22Rv1 (cell line): Measurements from ENCODE around the gene SAA4.
"Not testable (repeated sequence)": the region's sequence is repeated elsewhere in the genome, so short reads cannot be mapped to it uniquely, and the experiment has no call there.

Experiments used
- H3K27ac ChIP-seq: fragments of 450-650 bp; 2 replicates; pipeline ENCODE4 v1.5.1; 2017
- ZFX ChIP-seq: fragments of 450-650 bp; IDR thresholded peaks from 2 replicates; pipeline ENCODE4 v1.6.1; 2017; ENCODE audit warnings: antibody characterized with exemption, borderline replicate concordance
- TF ChIP-seq, protein P1 (sequence below): fragments of 450-650 bp; IDR thresholded peaks from 2 replicates; pipeline ENCODE4 v1.5.1; 2017; ENCODE audit warnings: mild to moderate bottlenecking

SAA4 gene

DNA sequence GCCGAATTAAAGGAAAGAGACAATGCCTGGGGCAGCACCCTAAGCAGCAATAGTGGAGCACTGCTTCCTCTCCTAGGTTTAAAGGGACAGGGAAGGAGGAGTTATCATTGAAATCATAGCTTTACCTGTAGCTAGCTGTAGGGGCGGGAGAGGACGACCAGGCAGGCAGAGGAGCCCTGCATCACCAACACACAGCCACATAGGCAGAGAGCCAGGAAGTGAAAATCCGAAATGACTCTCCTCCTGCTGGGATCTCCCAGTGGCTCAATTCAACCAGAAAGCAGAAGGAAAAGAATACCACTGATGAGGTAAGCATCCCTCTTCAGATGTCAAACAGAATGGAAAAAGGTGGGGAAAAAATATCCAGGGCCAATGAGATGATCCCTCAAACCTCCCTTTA is 43.6 kb downstream of the SAA4 start:
- TF ChIP-seq, protein P1, sequence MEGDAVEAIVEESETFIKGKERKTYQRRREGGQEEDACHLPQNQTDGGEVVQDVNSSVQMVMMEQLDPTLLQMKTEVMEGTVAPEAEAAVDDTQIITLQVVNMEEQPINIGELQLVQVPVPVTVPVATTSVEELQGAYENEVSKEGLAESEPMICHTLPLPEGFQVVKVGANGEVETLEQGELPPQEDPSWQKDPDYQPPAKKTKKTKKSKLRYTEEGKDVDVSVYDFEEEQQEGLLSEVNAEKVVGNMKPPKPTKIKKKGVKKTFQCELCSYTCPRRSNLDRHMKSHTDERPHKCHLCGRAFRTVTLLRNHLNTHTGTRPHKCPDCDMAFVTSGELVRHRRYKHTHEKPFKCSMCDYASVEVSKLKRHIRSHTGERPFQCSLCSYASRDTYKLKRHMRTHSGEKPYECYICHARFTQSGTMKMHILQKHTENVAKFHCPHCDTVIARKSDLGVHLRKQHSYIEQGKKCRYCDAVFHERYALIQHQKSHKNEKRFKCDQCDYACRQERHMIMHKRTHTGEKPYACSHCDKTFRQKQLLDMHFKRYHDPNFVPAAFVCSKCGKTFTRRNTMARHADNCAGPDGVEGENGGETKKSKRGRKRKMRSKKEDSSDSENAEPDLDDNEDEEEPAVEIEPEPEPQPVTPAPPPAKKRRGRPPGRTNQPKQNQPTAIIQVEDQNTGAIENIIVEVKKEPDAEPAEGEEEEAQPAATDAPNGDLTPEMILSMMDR, result no peak
- no peak for TF ChIP-seq ZFX
- H3K27ac ChIP-seq, result no peak overlapping the region

DNA sequence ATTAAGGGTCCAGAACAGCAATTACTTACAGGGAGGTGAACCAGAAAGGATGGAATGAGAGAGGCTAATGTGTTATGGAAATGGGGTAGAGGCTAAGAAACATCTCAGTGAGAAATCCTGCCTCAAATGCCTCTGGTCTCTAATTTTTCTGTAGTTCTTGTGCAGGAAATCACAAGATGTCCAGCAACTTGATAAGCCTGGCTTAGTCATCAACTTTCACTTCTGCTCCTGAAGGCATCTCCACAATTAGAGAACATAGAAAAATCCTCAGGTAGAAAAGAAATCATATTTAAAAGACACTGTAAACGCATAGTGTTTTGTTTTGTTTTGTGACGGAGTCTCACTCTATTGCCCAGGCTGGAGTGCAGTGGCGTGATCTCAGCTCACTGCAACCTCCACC is 45.2 kb downstream of the SAA4 start:
- H3K27ac ChIP-seq, result no peak overlapping the region

GRCh38 chr11:18189476-18190245 is 46.9 kb downstream of the SAA4 start:
- not testable (repeated sequence) for H3K27ac ChIP-seq

More for the DNA sequence above, 45.2 kb downstream of the SAA4 start:
- TF ChIP-seq, protein P1, result no peak
- no peak for TF ChIP-seq ZFX

DNA sequence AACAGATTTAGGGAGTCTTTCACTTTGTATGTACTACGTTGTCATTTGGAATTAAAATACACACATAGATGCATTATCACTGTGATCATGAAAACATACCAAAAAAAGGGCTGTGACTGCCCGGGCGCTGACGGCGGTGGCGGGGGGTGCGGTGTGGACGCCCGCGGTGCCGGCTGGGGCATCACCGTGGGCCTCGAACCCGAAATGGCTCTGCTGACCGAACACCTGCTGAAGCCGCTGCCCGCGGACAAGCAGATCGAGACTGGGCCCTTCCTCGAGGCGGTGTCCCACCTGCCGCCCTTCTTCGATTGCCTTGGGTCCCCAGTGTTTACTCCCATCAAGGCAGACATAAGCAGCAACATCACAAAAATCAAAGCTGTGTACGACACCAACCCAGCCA is 47.8 kb downstream of the SAA4 start:
- TF ChIP-seq ZFX, result no peak
- TF ChIP-seq, protein P1, result no peak
- H3K27ac ChIP-seq, result no peak overlapping the region
